ENCODE results near the gene SLC25A44.

DNA sequence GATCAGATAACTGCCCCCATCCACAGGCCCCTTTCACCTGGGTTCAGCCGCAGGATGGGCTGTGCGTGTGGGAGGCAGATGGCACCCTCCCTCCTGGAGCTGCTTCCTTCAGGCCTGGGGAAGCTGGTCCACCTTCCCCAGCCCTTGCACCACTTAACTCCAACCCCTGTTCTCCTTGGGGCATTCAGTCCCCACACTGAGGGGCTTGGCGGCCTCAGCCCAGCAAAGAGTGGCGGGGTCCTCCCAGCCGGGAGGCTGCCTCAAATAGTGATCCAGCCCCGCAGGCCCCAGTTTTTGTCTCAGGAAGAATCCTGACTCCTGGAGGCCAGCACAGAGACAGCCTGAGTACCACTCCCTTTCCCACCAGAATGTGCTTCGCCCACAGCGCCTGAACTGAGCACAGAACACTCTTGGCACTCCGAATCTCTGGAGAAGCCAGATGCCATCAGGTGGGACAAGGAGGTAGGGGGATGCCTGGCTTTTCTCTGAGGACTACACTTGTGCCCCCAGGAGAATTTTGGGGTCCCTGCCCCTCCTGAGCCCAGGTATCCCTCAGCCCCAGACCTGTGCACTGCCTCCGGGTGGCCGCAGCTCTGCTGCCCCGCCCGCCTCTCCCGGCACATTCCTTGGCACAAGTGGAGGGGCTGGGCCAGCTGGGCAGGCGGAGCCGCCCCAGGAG lies 53.0 kb downstream of the SLC25A44 start:
- no peak for TF ChIP-seq CTCF (IDR thresholded peaks at IDR 0.05)
- no peak for TF ChIP-seq POLR2A (IDR thresholded peaks at IDR 0.05)

Measured in stomach (tissue), 4 donors.